ENCODE data around the gene CABCOCO1.

GRCh38 chr10:61792921-61793320 is 130.2 kb downstream of the CABCOCO1 start:
- TF ChIP-seq CTCF (IDR thresholded peaks at IDR 0.05 in 2 of 3, conservative IDR thresholded peaks at IDR 0.05 in 1 of 3; ENCODE audit: borderline replicate concordance in 1 of 3, insufficient read depth in 1 of 3, low read depth in 2 of 3, low read length in 2 of 3), result no peak
- no peak for TF ChIP-seq POLR2A (IDR thresholded peaks at IDR 0.05; ENCODE audit: borderline replicate concordance, extremely low read depth, insufficient read depth, insufficient read length)
- no peak for TF ChIP-seq REST (IDR thresholded peaks at IDR 0.05; ENCODE audit: low read depth)
- no peak for TF ChIP-seq TCF7L2 (IDR thresholded peaks at IDR 0.05; ENCODE audit: borderline replicate concordance, extremely low read depth, insufficient read depth, insufficient read length)
- no peak for TF ChIP-seq ATF3 (IDR thresholded peaks at IDR 0.05)
- TF ChIP-seq ZFX (IDR thresholded peaks at IDR 0.05), result no peak
- TF ChIP-seq POLR2AphosphoS5 (IDR thresholded peaks at IDR 0.05; ENCODE audit: low read depth, low read length), result no peak
- TF ChIP-seq EZH2 (IDR thresholded peaks at IDR 0.05), result no peak

Data from HCT116 (cell line).